C4-2B (cell line): ENCODE measurements around the gene ZNF765.
"Not testable (repeated sequence)": the region's sequence is repeated elsewhere in the genome, so short reads cannot be mapped to it uniquely, and the experiment has no call there.

Source experiments
- CTCF ChIP-seq: fragments of 450-650 bp; conservative IDR thresholded peaks from 2 replicates; pipeline ENCODE4 v1.5.1; 2017; ENCODE audit warnings: mild to moderate bottlenecking
- ZFX ChIP-seq: fragments of 450-650 bp; IDR thresholded peaks from 2 replicates; pipeline ENCODE4 v1.6.1; 2017

GRCh38 chr19:53397918-53398317 lies 3.0 kb downstream of the ZNF765 start:
- TF ChIP-seq CTCF, ZFX: not testable (repeated sequence)
